ENCODE results near the gene SUOX. TPM values are rescaled to one million over a fixed set of nuclear protein-coding genes. Genes with fewer than 3 reads are reported as not detected.
"Not testable (repeated sequence)": the region's sequence is repeated elsewhere in the genome, so short reads cannot be mapped to it uniquely, and the experiment has no call there.

The SUOX gene
- total RNA-seq, 6 donors from 2014 or later = 12.8 to 36.3 (median 21.9) TPM

DNA sequence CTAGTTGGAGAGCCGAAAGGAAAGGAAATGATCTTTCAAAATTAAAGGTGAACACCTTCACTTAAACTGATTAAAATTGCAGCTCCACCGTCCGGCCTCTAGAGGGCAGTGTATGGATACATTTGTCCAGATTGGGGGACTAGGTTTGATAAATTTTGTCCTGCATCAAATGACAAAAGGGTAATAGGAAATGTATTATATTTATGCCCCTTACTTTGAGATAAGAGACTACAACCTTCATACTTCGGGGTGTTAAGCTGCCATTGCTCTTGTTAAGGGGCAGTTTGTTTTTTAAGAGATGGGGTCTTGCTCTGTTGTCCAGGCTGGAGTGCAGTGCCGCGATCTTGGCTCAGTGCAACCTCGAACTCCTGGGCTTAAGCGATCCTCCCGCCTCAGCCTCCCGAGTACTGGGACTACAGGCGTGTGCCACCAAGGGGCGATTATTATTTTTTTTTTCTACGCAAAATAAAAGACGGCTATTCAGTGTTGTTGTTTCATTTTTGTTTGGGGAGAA is 818 bp upstream of the SUOX start:
- Histone ChIP-seq H3K9me3 (no peaks in the 10 kb centered on the region), H3K36me3 (peaks cover 23 to 49% (median 34%) of the 10 kb centered on the region in 4 donors)
- peak; percentile 88 to 89 for ATAC-seq (ENCODE audit: low FRiP score in 2 of 2)

DNA sequence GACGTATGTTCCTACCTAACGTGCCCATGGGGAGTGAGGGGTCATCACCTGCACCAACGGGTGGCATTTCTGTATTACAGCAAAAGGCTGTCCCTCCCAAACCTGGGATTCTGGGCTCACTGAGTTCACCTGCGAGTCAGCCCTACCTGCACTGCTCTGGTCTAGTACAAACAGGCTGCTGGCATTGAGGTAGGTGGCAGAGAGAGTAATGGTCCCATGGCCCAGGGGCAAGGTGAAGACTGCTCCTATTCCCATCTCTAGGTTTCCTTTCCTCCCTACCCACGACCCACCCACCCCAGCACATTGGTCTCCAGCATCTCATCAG is 421 bp downstream of the SUOX start:
- no peaks in the 10 kb centered on the region for H3K27me3 ChIP-seq
- peaks cover 10 to 32% (median 15%) of the 10 kb centered on the region in 4 donors for H3K4me1 ChIP-seq
- DNase-seq (no peak), ATAC-seq (ENCODE audit: low FRiP score in 2 of 2) (peak; percentile 1 to 58)
- H3K9me3 ChIP-seq = no peaks in the 10 kb centered on the region
- TF ChIP-seq EP300 (IDR thresholded peaks at IDR 0.05) (no peak), POLR2AphosphoS5 (IDR thresholded peaks at IDR 0.05) (no peak), POLR2A (IDR thresholded peaks at IDR 0.05) (no peak)
- TF ChIP-seq, protein P1, sequence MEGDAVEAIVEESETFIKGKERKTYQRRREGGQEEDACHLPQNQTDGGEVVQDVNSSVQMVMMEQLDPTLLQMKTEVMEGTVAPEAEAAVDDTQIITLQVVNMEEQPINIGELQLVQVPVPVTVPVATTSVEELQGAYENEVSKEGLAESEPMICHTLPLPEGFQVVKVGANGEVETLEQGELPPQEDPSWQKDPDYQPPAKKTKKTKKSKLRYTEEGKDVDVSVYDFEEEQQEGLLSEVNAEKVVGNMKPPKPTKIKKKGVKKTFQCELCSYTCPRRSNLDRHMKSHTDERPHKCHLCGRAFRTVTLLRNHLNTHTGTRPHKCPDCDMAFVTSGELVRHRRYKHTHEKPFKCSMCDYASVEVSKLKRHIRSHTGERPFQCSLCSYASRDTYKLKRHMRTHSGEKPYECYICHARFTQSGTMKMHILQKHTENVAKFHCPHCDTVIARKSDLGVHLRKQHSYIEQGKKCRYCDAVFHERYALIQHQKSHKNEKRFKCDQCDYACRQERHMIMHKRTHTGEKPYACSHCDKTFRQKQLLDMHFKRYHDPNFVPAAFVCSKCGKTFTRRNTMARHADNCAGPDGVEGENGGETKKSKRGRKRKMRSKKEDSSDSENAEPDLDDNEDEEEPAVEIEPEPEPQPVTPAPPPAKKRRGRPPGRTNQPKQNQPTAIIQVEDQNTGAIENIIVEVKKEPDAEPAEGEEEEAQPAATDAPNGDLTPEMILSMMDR (IDR thresholded peaks at IDR 0.05) = no peak
- H3K36me3 ChIP-seq = peaks cover 12 to 46% (median 27%) of the 10 kb centered on the region in 4 donors
- 0 to 7% methylated on average over 3 to 5 of the region's 5 CpGs for WGBS, 2 donors
- H3K4me3 ChIP-seq = peak overlapping the region; percentile 59 to 84 (median 63)
- peak overlapping the region; percentile 68 to 88 (median 82) for H3K27ac ChIP-seq

More for the DNA sequence above, 818 bp upstream of the SUOX start:
- Histone ChIP-seq H3K27me3 (no peaks in the 10 kb centered on the region), H3K4me3 (peak overlapping the region in 3 of 4 donors; percentile 60 to 84 (median 66)), H3K4me1 (peaks cover 10 to 27% (median 14%) of the 10 kb centered on the region in 4 donors), H3K27ac (peak overlapping the region; percentile 68 to 88 (median 82))
- 30 to 31% methylated on average over 14 of the region's 14 CpGs for WGBS, 2 donors
- TF ChIP-seq, protein P1 (IDR thresholded peaks at IDR 0.05) = peak; percentile 65 to 84 (median 79)
- TF ChIP-seq EP300 (IDR thresholded peaks at IDR 0.05) = no peak
- peak in 1 of 2 donors; percentile 71 for DNase-seq

DNA sequence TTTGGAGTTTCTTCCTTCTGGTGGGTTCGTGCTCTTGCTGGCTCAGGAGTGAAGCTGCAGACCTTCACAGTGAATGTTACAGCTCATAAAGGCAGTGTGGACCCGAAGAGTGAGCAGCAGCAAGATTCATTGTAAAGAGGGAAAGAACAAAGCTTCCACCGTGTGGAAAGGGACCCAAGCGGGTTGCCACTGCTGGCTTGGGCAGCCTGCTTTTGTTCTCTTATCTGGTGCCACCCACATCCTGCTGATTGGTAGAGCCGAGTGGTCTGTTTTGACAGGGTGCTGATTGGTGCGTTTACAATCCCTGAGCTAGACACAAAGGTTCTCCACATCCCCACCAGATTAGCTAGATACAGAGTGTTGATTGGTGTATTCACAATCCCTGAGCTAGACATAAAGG is 2.4 kb downstream of the SUOX start:
- not testable (repeated sequence) for H3K9me3 ChIP-seq; ATAC-seq (ENCODE audit: low FRiP score in 2 of 2); H3K27me3 ChIP-seq; DNase-seq; H3K4me3 ChIP-seq; H3K27ac ChIP-seq
- 65 to 73% methylated on average over 6 of the region's 6 CpGs for whole genome bisulfite sequencing, 2 donors
- Histone ChIP-seq H3K4me1 (peaks cover 10 to 32% (median 15%) of the 10 kb centered on the region in 4 donors), H3K36me3 (peaks cover 0 to 44% (median 17%) of the 10 kb centered on the region in 4 donors)

DNA sequence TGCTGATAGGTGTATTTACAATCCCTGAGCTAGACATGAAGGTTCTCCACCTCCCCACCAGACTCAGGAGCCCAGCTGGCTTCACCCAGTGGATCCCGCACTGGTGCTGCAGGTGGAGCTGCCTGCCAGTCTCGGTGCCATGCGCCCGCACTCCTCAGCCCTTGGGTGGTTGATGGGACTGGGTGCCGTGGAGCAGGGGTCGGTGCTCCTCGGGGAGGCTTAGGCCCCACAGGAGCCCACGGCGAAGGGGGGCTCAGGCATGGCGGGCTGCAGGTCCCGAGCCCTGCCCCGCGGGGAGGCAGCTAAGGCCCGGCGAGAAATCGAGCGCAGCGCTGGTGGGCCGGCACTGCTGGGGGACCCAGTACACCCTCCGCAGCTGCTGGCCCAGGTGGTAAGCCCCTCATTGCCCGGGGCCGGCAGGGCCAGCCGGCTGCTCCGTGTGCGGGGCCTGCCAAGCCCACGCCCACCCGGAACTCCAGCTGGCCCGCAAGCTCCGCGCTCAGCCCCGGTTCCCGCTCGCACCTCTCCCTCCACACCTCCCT is 3.0 kb downstream of the SUOX start:
- H3K27ac ChIP-seq; H3K4me3 ChIP-seq; H3K9me3 ChIP-seq; H3K27me3 ChIP-seq; ATAC-seq (ENCODE audit: low FRiP score in 2 of 2): not testable (repeated sequence)
- WGBS, 2 donors = 93 to 94% methylated on average over 31 to 33 of the region's 33 CpGs
- Histone ChIP-seq H3K36me3 (peaks cover 0 to 44% (median 18%) of the 10 kb centered on the region in 4 donors), H3K4me1 (peaks cover 10 to 32% (median 15%) of the 10 kb centered on the region in 4 donors)
- DNase-seq = peak in 1 of 2 donors; percentile 74

DNA sequence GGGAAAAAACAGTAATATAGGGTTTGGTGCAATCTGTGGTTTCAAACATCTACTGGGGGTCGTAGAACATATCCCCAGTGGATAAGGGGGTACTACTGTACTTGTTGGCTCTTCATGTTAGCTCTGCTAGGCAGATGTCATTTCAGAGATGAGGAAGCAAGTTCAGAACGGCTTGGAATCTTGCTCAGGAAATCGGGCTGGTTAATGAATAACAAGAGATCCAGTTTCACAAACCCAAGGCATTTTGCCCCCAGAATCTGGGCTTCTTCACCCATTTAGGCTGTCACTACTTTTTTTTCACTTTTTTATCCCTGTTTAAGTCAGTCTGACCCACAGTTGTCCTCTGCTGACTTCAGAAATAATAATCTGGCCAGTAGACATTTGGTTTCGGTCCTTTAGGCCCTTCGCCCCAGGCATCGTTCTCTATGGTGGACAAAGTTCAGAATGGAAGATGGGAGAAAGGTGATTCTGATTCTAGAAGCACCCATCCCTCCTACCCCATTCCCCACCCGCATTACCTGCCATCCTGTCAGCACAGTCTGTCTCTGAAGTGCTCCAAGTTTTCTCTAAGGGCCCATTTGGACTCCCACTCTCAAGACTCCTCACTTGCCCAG is 4.5 kb downstream of the SUOX start:
- Histone ChIP-seq H3K4me3 (no peak overlapping the region), H3K4me1 (peaks cover 8 to 32% (median 12%) of the 10 kb centered on the region in 4 donors), H3K27ac (no peak overlapping the region), H3K36me3 (peaks cover 0 to 40% (median 18%) of the 10 kb centered on the region in 4 donors), H3K9me3 (no peaks in the 10 kb centered on the region), H3K27me3 (no peaks in the 10 kb centered on the region)
- no peak for TF ChIP-seq POLR2AphosphoS5 (IDR thresholded peaks at IDR 0.05)
- 76 to 82% methylated on average over 7 of the region's 7 CpGs for WGBS, 2 donors
- ATAC-seq (ENCODE audit: low FRiP score in 2 of 2) (no peak), DNase-seq (no peak)

DNA sequence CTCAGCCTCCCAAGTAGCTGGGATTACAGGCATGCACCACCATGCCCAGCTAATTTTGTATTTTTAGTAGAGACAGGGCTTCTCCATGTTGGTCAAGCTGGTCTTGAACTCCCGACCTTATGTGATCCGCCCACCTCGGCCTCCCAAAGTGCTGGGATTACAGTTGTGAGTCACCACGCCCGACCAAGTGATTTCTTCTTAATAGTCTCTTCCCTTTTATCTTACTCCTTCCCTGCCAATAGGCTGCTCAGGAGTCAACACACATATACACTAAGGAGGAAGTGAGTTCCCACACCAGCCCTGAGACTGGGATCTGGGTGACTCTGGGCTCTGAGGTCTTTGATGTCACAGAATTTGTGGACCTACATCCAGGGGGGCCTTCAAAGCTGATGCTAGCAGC is 6.3 kb downstream of the SUOX start:
- WGBS, 2 donors = 89 to 94% methylated on average over 5 of the region's 5 CpGs
- peaks cover 0 to 40% (median 18%) of the 10 kb centered on the region in 4 donors for H3K36me3 ChIP-seq
- H3K27ac ChIP-seq; H3K9me3 ChIP-seq; DNase-seq; H3K27me3 ChIP-seq; H3K4me3 ChIP-seq; ATAC-seq (ENCODE audit: low FRiP score in 2 of 2): not testable (repeated sequence)
- peaks cover 4 to 27% (median 9%) of the 10 kb centered on the region in 4 donors for H3K4me1 ChIP-seq

DNA sequence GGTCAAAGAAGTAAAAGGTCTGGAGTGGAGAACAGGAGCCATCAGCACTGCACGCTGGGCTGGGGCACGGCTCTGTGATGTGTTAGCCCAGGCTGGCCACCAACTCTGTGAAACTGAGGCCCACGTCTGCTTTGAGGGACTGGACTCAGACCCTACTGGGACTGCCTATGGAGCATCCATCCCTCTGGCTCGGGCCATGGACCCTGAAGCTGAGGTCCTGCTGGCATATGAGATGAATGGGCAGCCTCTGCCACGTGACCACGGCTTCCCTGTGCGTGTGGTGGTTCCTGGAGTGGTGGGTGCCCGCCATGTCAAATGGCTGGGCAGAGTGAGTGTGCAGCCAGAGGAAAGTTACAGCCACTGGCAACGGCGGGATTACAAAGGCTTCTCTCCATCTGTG is 7.1 kb downstream of the SUOX start:
- Histone ChIP-seq H3K9me3 (no peaks in the 10 kb centered on the region), H3K27me3 (no peaks in the 10 kb centered on the region), H3K27ac (no peak overlapping the region), H3K4me1 (peaks cover 4 to 28% (median 9%) of the 10 kb centered on the region in 4 donors), H3K4me3 (no peak overlapping the region), H3K36me3 (peaks cover 0 to 40% (median 18%) of the 10 kb centered on the region in 4 donors)
- WGBS, 2 donors = 92 to 93% methylated on average over 7 to 10 of the region's 10 CpGs
- ATAC-seq (ENCODE audit: low FRiP score in 2 of 2) (no peak), DNase-seq (peak in 1 of 2 donors; percentile 22)
- TF ChIP-seq POLR2AphosphoS5 (IDR thresholded peaks at IDR 0.05) (no peak), POLR2A (IDR thresholded peaks at IDR 0.05) (no peak), EP300 (IDR thresholded peaks at IDR 0.05) (no peak)
- TF ChIP-seq, protein P1 (IDR thresholded peaks at IDR 0.05) = no peak

Measured in upper lobe of left lung (tissue), 6 donors.